Pancreas (tissue), 10 donors: ENCODE results near the gene MAP1B. TPM values are rescaled to one million over a fixed set of nuclear protein-coding genes. Genes with fewer than 3 reads are reported as not detected.

Experiments used
- ATAC-seq, 4 donors: fragments of 200-7000 bp; cut with Tn5 transposase; one replicate each; pipeline versions ENCODE4 v1.8.0 to v1.9.1; 2020; ENCODE audit warnings: mild to moderate bottlenecking in 4 of 4, moderate library complexity in 4 of 4
- DNase-seq, 6 donors: peaks; one replicate each; pipeline ENCODE4 v3.0.0-alpha.2; 2020
- FAIRE-seq: peaks from 2 replicates; lab custom pipeline; 2012; peaks lifted over from hg19 to GRCh38; lab: Jason Lieb, UNC
- H3K27ac ChIP-seq, 4 donors: fragments of 200-600 bp; sonication (generic); 1 replicate in 3 of 4; 2 replicates in 1 of 4; pipeline versions ENCODE4 v1.5.0 to v1.8.0; 2020
- H3K27me3 ChIP-seq, 4 donors: fragments of 200-600 bp; one replicate each; pipeline ENCODE4 v1.8.0; 2021
- H3K36me3 ChIP-seq, 3 donors: fragments of 200-600 bp; sonication (generic) in 1 of 3; one replicate each; pipeline versions ENCODE4 v1.5.0 to v1.8.0; 2020 to 2021
- H3K4me1 ChIP-seq, 3 donors: fragments of 200-600 bp; one replicate each; pipeline ENCODE4 v1.8.0; 2021
- H3K4me3 ChIP-seq, 4 donors: fragments of 200-600 bp; sonication (generic) in 2 of 4; one replicate each; pipeline versions ENCODE4 v1.5.0 to v1.8.0; 2020 to 2021
- H3K9me3 ChIP-seq, 4 donors: fragments of 200-600 bp; one replicate each; pipeline ENCODE4 v1.8.0; 2021
- WGBS, 2 donors: extraction: QIAGEN DNeasy Blood & Tissue Kit; methylation state at CpG; one replicate each; pipeline ENCODE4 v1.1.7; 2013; 5-methylcytosine and 5-hydroxymethylcytosine counted together
- intact Hi-C, 3 donors: fragments of 100-400 bp; cut with DNase I; formaldehyde crosslinking; loops; one replicate each; pipeline versions ENCODE4 v1.11.1 to v1.14.2; 2022
- polyA plus RNA-seq, 2 donors: library from polyadenylated mRNA; stranded (reverse); fragments of 200-250 nt; gene quantifications; one replicate each; pipeline ENCODE4 v1.2.3, GENCODE V29; 2013
- total RNA-seq, 6 donors: library from RNA; stranded (reverse); fragmentation: NEBNext Ultra II Directional in 4 of 6; extraction: Animal tissue kit (Norgen Biotek cat#: 25700) in 4 of 6; gene quantifications; one replicate each; pipeline versions ENCODE4 v1.2.1 to v1.2.4, GENCODE V29; 2021 to 2023
- TF ChIP-seq, protein P1 (sequence below), 4 donors: fragments of 200-600 bp; sonication (generic) in 3 of 4; IDR thresholded peaks; one replicate each; pipeline versions ENCODE4 v1.5.0 to v1.8.0; 2021; ENCODE audit warnings: antibody characterized with exemption in 4 of 4
- donor health status: healthy with polysubstance abuse.
- donor health status: DM: no; HTN: no; CAD: no; lungs with moderate emphysema.
- donor health status: DM: no; HTN: no; CAD: no.
- donor health status: control.
- donor health status: control.
- donor health status: Bipolar disorder and iron deficiency.
- donor health status: DM: yes; HTN: yes; CAD: no.
- donor health status: DM: no; HTN: no; CAD: no.
- donor health status: DM: no; HTN: no; CAD: no.
- donor health status: DM: yes; HTN: yes; CAD: no.

Gene MAP1B
- total and polyA plus RNA-seq, 8 donors, result 2.4 to 16.8 (median 5.4) TPM

DNA sequence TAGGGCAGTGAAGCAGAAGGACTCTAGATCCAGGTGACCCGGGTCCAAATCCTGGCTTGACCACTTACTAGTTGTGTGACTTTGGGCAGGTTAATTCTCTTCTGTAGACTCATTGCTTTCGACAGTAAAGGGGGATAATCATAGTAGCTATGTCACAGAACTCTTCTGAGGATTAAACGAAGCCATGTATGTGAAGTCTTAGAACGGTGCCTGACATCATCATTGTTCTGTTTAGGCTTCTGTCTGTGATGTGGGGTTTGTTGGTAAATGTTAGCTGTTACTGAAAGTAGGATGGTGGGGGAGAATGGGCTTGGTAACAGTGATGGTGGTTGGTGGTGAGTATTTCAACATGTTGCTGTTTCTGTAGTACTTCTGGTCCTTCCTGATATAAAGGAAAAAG lies 73.7 kb downstream of the MAP1B start:
- no peak for FAIRE-seq
- no peak overlapping the region for H3K27ac ChIP-seq

DNA sequence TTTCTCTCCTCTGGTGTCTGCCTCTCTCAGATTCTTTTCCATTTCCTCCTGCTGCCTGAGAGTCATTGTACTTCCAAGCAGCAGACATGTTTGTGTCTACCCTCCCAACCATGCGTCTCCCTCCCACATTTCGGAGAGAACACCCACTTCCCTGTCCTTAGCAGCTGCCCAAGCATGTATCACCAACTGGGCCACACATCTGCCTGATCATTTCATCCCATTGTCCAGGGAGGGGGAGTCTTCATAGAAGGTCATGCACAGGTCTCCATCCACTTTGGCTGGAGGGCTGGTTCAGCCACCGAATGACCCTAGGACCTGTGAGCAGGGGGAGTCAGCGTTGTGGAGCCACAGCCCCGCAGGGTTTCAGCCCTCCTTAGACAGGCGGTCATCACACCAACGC lies 75.4 kb downstream of the MAP1B start:
- intact Hi-C loops, result no loop called here
- no peak overlapping the region for H3K4me3 ChIP-seq
- H3K4me1 ChIP-seq, result no peaks in the 10 kb centered on the region
- 77 to 86% methylated on average over 7 of the region's 7 CpGs for WGBS, 2 donors
- TF ChIP-seq, protein P1, sequence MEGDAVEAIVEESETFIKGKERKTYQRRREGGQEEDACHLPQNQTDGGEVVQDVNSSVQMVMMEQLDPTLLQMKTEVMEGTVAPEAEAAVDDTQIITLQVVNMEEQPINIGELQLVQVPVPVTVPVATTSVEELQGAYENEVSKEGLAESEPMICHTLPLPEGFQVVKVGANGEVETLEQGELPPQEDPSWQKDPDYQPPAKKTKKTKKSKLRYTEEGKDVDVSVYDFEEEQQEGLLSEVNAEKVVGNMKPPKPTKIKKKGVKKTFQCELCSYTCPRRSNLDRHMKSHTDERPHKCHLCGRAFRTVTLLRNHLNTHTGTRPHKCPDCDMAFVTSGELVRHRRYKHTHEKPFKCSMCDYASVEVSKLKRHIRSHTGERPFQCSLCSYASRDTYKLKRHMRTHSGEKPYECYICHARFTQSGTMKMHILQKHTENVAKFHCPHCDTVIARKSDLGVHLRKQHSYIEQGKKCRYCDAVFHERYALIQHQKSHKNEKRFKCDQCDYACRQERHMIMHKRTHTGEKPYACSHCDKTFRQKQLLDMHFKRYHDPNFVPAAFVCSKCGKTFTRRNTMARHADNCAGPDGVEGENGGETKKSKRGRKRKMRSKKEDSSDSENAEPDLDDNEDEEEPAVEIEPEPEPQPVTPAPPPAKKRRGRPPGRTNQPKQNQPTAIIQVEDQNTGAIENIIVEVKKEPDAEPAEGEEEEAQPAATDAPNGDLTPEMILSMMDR (IDR thresholded peaks at IDR 0.05), result no peak
- H3K27me3 ChIP-seq, result no peaks in the 10 kb centered on the region
- DNase-seq (no peak), FAIRE-seq (no peak), ATAC-seq (no peak)
- no peaks in the 10 kb centered on the region for H3K9me3 ChIP-seq
- no peak overlapping the region for H3K27ac ChIP-seq
- H3K36me3 ChIP-seq, result no peaks in the 10 kb centered on the region

More for the DNA sequence above, 73.7 kb downstream of the MAP1B start:
- no peak overlapping the region for H3K4me3 ChIP-seq
- WGBS, 2 donors, result 66 to 75% methylated on average over 4 of the region's 4 CpGs
- H3K9me3 ChIP-seq, result no peaks in the 10 kb centered on the region
- intact Hi-C loops, result no loop called here
- H3K27me3 ChIP-seq, result no peaks in the 10 kb centered on the region
- no peaks in the 10 kb centered on the region for H3K4me1 ChIP-seq
- no peak for DNase-seq
- H3K36me3 ChIP-seq, result no peaks in the 10 kb centered on the region
- ATAC-seq, result no peak
- TF ChIP-seq, protein P1 (IDR thresholded peaks at IDR 0.05), result no peak

GRCh38 chr5:72183101-72183520 lies 75.8 kb downstream of the MAP1B start:
- Histone ChIP-seq H3K4me3 (no peak overlapping the region), H3K9me3 (no peaks in the 10 kb centered on the region), H3K27ac (no peak overlapping the region), H3K27me3 (no peaks in the 10 kb centered on the region), H3K36me3 (no peaks in the 10 kb centered on the region), H3K4me1 (no peaks in the 10 kb centered on the region)
- no peak for DNase-seq
- no peak for ATAC-seq
- TF ChIP-seq, protein P1 (IDR thresholded peaks at IDR 0.05), result no peak
- intact Hi-C loops, result no loop called here
- WGBS, 2 donors, result 71 to 82% methylated on average over 7 of the region's 7 CpGs
- FAIRE-seq, result no peak

DNA sequence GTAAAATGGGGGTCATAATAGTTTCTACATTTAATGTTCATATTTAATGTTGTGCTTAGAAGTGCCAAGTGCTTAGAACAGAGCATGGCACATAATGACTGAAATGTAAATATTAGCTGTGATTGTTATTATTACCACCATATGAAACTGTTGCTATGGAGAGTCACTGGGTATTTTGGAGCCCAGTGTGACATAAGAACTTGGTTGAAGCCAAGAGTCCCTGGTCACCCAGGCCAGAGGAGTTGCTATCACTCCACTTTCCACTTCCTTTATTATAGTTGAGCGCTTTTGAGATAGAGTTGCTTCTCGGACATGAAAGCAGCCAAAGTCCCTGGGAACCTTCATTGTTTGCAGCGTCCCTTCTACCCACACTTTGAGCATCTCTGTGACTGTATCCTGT lies 77.1 kb downstream of the MAP1B start:
- no peak overlapping the region for H3K27ac ChIP-seq
- H3K36me3 ChIP-seq, result no peaks in the 10 kb centered on the region
- DNase-seq (no peak), ATAC-seq (no peak), FAIRE-seq (no peak)
- 82 to 86% methylated on average over 3 of the region's 3 CpGs for WGBS, 2 donors
- no peak overlapping the region for H3K4me3 ChIP-seq
- intact Hi-C loops, result no loop called here
- TF ChIP-seq, protein P1 (IDR thresholded peaks at IDR 0.05), result no peak
- no peaks in the 10 kb centered on the region for H3K27me3 ChIP-seq
- no peaks in the 10 kb centered on the region for H3K9me3 ChIP-seq
- H3K4me1 ChIP-seq, result no peaks in the 10 kb centered on the region

DNA sequence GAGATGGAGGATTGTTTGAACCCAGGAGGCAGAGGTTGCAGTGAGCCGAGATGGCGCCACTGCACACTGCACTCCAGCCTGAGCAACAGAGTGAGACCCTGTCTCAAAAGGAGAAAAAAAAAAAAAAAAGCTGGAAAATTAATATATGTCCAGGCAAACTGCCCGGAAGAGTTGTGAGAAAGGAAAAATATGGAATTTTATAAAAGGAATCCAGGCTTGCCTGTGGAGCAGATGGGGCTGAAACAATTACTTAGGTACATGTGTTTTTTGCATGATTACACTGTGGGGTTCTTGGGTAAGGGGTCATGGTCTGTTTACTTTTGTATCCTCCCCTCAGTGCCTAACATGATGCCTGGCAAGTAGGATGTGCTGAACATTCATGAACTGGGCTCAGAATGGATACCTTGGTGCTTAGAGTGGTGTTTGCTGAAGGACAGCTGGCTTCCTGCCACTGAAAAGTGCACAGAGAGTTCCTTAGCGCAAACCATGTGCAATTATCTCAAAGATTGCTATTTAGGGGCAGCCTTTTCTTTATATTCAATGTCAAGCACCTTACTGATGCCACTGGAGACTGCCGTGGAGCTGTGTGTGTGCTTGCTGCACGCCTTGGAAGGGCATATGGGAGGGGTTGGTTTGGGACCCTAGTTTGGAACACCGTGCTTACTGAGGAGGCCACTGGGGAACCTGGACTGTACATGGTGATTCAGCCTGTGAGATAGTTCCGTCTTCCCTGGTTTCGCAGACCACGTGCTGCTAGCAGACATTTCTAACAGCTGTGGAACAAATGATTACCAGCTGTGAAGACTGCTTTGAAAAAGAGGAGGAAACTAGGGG lies 78.4 kb downstream of the MAP1B start:
- Histone ChIP-seq H3K27ac (no peak overlapping the region), H3K4me1 (no peaks in the 10 kb centered on the region), H3K4me3 (no peak overlapping the region), H3K9me3 (no peaks in the 10 kb centered on the region), H3K36me3 (no peaks in the 10 kb centered on the region), H3K27me3 (no peaks in the 10 kb centered on the region)
- intact Hi-C loops, result no loop called here
- ATAC-seq, result peak in 1 of 4 donors; percentile 37
- 77 to 78% methylated on average over 10 of the region's 10 CpGs for WGBS, 2 donors
- no peak for DNase-seq
- FAIRE-seq, result no peak
- TF ChIP-seq, protein P1 (IDR thresholded peaks at IDR 0.05), result no peak
